Hematopoietic multipotent progenitor cell (in vitro differentiated cells): ENCODE results near the gene SHC2. TPM values are rescaled to one million over a fixed set of nuclear protein-coding genes. Genes with fewer than 3 reads are reported as not detected.
"Not testable (repeated sequence)": the region's sequence is repeated elsewhere in the genome, so short reads cannot be mapped to it uniquely, and the experiment has no call there.

ENCODE experiments used
- DNase-seq, 3 donors: peaks; one replicate each; pipeline ENCODE4 v3.0.0-alpha.2; 2011 to 2015; ENCODE audit warnings: low read depth in 2 of 3, low spot score in 2 of 3
- total RNA-seq: library from RNA; depleted of rRNA; stranded (reverse); fragments of >200 nt; gene quantifications from one replicate; pipeline ENCODE4 v1.2.3, GENCODE V29; 2012

Gene SHC2
- total RNA-seq, 1 donor: under 0.01 TPM

DNA sequence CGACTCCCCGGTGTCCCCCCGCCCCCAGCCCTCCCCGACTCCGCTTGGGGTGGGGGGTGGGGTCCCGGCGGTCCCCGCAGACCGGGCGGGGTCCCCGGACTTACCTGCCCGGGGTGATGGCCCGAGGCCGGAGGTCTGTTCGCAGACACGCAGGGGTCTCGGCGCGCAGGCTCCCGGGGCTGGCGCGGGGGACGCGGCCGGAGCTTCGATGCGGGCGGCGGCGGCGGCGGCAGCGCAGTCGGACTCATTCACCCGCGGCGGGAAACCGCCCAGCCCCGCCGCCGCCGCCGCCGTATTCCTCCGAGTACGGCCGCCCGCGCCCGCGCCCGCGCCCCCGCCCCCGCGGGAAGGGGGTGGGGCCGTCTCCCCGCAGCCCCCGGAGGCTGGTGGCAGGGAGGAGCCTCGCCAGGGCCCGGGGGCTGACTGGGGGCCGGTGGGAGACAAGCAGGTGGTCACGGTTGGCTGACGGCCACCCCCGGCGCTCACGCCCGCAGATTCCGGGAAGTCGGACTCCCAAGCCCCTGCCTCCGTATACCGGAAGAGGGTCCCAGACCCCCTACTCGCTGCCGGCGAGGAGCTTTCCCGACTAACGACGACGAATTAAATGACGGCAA lies 51.8 kb downstream of the SHC2 start, which contains the start of gene C2CD4C:
Gene C2CD4C, minus strand, starts transcription at position 246 of the 614 bp plus-strand sequence. CDS start 786 bp downstream, outside the sequence.
- peak in 2 of 3 donors; percentile 18 to 32 for DNase-seq

- no peak for DNase-seq
These were observed 52.4 kb downstream of the SHC2 start for GRCh38 chr19:408441-408901.

DNA sequence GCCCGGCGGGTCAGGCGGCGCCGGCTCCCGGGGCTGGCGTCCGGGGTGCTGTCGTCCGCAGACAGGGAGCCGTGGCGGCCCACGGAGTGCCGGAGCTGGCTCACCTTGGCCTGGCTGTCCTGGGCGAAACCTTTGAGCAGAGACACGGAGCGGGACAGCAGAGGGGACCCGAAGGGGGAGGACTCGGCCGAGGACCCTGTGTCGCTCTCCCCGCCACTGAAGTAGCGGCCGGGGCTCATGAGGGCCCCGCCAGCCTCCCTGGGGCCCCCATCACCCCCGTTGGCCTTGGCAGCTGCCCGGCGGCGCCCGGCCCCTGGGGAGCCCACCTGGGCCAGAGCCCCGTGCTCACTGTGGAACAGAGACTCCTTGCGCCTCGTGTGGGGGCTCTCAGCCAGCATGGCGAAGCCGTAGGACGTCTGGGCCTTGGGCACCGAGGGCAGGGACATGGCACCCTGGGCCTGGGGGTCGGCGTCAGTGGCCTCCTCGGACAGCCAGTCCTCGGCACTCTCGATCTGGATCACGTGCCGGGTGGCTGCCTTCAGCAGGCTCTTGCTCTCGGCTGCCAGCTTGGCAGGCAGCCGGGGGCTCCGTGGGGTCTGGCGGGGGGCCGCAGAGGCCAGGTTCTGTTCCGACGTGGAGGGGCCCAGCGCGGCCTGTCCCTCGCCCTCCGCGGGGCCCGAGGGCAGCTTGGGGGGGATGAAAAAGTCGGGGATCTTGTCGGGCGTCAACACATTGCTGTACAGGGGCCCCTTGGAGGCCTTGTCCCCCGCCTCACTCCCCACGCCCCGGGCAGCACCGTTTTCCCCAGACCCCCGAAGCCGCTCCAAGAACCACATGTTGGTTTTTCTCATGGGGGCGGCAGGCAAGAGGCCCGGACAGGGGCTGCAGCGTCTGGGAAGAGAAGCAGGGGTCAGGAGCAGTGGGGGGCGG lies 53.1 kb downstream of the SHC2 start:
- DNase-seq: no peak

DNA sequence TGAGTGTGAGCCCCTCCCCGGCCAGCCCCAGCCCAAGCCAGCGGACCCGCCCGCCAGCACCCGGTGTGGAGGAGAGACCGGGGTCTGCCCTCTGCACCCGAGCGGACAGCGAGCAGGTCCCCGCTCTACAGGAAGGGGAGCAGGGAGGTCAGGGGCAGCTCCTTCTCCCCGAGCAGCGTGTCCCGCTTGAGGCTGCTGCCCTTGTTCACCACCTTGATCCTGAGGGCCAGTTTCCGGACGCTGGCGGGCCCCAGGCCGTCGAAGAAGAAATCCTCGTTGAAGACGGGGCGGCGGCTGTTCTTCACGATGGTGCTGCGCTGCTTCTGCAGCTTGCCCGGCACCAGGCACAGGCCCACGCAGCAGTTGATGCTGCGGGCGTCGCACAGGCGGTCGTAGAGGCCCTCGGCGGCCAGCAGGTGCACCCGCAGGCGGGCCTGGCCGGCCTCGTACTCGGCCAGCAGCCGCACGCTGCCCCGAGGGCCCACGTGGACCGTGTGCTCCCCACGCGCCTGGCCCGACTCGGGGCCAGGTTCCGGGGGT lies 53.8 kb downstream of the SHC2 start:
- DNase-seq: no peak

GRCh38 chr19:406135-406781 lies 54.6 kb downstream of the SHC2 start:
- no peak for DNase-seq

DNA sequence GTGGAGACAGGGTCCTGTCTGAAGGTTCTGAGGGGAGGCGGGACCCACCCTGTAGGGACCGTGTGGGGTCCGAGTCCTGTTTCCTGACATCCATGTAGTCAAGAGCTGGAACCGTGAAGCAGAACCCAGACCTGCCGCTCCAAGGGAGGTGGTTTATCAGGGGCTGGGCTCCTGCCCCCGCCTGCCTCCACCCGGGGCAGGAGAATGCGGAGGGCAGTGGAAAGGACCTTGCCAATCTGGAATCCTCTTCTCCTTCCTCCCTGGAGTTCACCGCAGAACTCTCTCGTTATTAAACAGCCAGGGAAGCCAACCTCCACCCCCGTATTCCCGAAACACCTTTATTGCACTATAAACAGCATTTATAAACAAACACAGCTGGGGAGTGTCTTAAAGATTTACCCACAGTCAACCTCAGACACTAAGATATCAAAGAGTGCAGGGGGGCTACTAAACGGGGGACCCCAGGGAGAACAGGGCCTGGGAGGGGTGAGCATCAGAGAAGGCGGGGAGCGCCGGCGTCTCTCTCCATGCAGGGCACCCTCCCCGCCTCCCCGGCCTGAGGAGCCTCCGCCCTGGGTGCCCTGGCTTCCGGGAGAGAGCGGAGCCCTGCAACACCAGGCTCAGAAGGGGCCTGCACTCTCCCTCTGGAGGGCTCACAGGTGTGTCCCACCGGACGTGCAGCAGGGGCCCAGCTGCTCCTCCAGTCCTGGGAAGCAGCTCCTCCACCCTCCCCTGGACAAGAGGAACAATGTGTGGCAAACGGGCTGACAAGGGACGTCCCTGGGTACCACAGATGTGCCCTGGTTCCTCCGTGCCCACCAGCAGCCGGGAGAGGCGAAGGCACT lies 55.5 kb downstream of the SHC2 start:
- no peak for DNase-seq

DNA sequence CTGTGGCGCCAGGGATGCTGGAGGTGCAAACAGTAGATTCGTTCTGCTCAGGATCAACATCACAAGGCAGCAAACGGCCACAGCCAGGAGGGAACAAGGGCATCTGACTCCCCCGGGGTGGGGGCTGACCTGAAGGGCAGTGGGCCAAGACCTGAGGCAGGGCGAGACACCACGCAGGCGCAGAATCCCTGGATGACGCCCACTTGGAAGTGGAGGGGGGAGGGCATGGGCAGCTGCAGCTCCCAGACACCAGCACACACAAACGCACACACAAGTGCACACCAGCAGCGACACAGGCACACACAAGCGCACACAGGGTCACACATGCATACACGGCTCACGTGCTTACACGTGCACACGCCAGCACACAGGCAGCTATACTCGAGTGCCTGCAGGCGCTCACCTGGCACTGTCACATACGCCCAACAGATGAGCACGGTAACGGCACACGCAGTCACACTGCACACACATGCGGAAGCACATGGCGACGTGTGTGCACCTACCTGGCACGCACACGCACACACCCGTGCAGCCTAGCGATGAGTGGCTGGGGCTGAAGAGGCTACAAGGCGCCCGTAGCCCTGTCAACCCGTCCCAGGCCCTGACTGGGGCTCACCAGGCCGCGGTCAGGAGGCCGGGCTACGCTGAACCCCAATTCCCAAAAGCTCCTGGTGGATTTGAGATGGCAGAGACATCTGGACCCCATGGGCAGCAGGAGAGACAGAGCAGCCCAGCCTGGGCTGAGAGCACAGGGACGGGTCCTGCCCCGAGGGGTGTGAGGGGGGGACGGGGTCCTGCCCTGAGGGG lies 57.4 kb downstream of the SHC2 start:
- no peak for DNase-seq

DNA sequence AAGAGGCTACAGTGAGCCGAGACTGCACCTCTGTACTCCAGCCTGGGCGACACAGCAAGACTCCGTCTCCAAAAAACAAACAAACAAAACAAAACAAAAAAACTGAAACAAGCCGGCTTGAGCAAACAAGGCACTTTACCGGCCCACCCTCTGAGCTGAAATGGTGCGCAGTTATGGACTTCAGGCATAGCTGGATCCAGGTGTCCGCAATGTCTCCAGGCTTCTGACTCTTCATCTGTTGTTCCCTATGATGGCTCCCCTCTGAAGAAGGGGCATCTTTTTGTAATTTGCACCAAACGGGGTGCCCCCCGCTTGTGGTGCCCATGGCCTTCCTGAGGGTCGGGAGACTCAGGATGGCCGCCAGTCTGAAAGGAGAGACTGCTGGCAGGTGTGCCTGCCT lies 58.0 kb downstream of the SHC2 start:
- DNase-seq: no peak

- DNase-seq: no peak
These were observed 58.8 kb downstream of the SHC2 start for GRCh38 chr19:401866-402511.

DNA sequence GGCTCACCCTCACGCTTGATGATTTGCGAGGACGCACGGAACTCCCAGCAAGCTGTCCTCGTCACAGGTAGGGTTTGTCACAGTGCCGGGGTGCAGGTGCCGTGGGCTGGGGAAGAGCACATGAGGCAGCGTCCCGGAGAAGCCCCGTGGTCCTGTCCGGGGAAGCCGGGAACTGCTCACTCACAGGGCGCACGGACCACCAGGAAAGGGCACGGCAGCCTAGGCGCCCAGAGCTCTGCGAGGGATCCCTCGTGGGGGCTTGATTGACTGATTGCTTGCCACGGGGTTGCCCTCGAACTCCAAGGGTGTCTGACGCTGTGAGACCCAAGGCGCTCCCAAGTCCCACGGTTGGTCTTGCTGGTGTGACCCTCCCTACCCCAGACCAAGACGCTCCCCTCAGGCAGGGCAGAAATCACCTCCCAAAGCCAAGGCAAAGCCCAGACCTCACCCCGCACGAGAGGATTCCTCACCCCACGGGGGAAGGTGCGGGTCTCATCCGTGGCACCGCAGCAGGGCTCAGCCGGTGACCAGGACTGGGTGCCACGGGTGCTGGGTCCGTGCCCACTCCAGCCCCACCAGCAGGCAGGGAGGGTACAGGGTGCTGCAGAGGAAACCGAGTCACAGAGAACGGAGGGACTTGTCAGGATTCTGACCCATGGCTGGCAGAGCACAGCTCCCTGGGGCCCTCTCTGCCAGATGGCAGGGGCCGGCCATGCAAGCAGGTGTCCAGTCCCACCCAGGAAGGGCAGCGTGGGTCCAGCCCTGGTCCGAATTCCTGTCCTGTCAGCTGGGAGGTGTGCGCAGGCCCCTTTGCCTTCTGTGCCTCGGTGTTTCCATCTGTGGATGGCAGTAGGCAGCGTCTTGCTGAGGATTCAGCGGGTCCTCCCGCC lies 59.6 kb downstream of the SHC2 start:
- no peak for DNase-seq

DNA sequence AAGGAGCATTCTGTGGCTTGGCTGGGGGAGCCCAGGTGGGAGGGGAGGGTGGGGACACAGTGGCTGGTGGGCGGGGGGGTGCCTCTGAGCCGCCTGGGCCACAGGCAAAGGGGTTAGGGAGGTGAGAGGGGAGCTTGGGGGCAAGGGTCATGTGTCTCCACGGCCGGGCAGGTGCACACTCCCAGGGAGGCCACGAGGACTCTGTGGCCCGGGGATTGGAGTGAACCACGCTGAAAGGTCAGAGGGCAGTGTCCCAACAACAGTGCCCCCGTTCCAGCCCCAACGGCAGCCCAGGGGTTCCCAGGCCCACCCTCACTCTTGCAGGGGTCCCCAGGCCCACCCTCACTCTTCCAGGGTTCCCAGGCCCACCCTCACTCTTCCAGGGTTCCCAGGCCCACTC lies 61.5 kb downstream of the SHC2 start:
- DNase-seq: no peak

DNA sequence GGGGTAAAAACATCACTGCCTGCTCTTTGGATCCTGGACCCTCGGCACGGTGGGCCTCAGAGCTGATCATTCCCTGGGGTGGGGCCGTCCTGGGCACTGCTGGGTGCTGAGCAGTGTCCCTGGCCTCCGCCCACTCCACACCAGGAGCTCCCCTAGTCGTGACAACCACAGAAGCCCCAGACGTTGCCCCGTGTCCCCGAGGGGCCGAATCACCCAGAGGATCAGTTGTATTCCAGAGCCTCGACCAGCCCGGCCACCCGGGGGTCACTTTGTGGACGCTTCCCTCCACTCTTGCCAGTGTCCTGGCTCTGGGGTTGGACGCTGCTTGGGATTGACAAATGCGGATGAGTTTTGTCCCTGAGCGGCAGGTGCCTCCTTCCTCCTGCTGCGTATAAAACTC lies 62.1 kb downstream of the SHC2 start:
- no peak for DNase-seq

DNA sequence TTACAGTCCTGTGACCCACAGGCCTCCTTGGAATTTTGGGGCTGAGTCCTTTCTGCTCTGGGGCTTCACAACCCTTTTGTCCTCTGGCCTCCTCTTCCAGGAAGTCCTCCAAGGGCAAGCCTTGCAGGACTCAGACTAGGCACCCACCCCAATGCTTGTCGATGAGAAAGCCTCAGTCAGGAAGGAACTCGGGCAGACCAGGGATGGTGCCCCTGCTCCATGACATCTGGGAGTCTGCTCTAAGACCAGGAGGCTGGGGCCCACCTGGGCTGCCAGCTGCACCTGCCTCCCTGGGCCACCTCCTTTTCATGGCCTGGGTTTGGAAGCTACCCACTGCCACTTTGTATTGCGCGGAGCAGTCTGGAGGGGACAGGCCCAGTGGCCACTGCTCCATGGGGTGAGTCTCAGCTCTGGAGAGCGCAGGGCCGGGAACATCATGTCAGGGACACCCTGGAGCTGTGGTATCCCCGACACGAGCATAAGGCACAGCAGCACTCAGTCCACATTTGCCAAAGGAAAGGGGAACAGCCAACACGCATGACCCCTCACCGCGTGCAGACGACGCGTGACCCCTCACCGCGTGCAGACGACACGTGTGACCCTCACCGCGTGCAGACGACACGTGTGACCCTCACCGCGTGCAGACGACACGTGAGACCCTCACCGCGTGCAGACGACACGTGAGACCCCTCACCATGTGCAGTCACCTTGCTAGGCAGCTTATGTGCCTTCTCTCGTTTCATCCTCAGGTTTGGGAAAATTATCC lies 62.7 kb downstream of the SHC2 start:
- DNase-seq: no peak

- DNase-seq: no peak
These were observed 63.5 kb downstream of the SHC2 start for GRCh38 chr19:397321-397720.

GRCh38 chr19:395467-395866 lies 65.4 kb downstream of the SHC2 start:
- no peak for DNase-seq

- DNase-seq: not testable (repeated sequence)
These were observed 66.0 kb downstream of the SHC2 start for GRCh38 chr19:394857-395256.

- not testable (repeated sequence) for DNase-seq
These were observed 67.3 kb downstream of the SHC2 start for GRCh38 chr19:393560-393959.
